Caco-2 (cell line): ENCODE data around the gene AHNAK. TPM values are rescaled to one million over a fixed set of nuclear protein-coding genes. Genes with fewer than 3 reads are reported as not detected.

Experiments used
- BruUV-seq: library from RNA; stranded (reverse); fragments of 400-500 nt; replicated peaks from 2 replicates; lab custom pipeline; 2021; lab: Mats Ljungman, UMichigan
- CTCF ChIA-PET: fragments of 300-600 bp; sonication (Branson Sonifier 250); formaldehyde crosslinking; loops from one replicate; lab custom pipeline; 2022; ENCODE audit warnings: antibody characterized with exemption; lab: Charles Lee
- POLR2A ChIA-PET: fragments of 300-600 bp; sonication (Branson Sonifier 250); formaldehyde crosslinking; loops from one replicate; lab custom pipeline; 2022; ENCODE audit warnings: antibody characterized with exemption; lab: Charles Lee
- DNase-seq, 2 experiments: peaks; one replicate each; pipeline versions ENCODE4 v3.0.0 to v3.0.0-alpha.2; 2020 to 2022
- H3K27me3 ChIP-seq: replicated peaks from 2 replicates; pipeline ENCODE4 v1.6.0; 2011; ENCODE audit warnings: low read length; ENCODE audit not compliant: control insufficient read depth, insufficient read depth
- H3K36me3 ChIP-seq: 2 replicates; pipeline ENCODE4 v1.5.1; 2011; ENCODE audit warnings: low read length; ENCODE audit not compliant: control insufficient read depth, insufficient read depth
- H3K4me1 ChIP-seq: fragments of 250-450 bp; sonication (Bioruptor Pico); 2 replicates; pipeline ENCODE4 v1.5.1; 2020; ENCODE audit warnings: mild to moderate bottlenecking
- H3K4me3 ChIP-seq: 2 replicates; pipeline ENCODE4 v1.5.1; 2011; ENCODE audit warnings: low read depth, mild to moderate bottlenecking, control low read depth, low read length
- H3K9me3 ChIP-seq: fragments of 250-450 bp; sonication (Bioruptor Pico); 2 replicates; pipeline ENCODE4 v1.5.1; 2020; ENCODE audit warnings: mild to moderate bottlenecking, moderate library complexity
- H3K27ac Mint-ChIP-seq: one replicate; pipeline ENCODE4 v1.8.0; 2022; ENCODE audit warnings: mixed read lengths; ENCODE audit not compliant: unreplicated experiment
- H3K27me3 Mint-ChIP-seq: one replicate; pipeline ENCODE4 v1.8.0; 2022; ENCODE audit warnings: mixed read lengths; ENCODE audit not compliant: insufficient read depth, unreplicated experiment
- H3K36me3 Mint-ChIP-seq: one replicate; pipeline ENCODE4 v1.8.0; 2022; ENCODE audit warnings: mild to moderate bottlenecking, mixed read lengths; ENCODE audit not compliant: insufficient read depth, unreplicated experiment
- H3K4me1 Mint-ChIP-seq: one replicate; pipeline ENCODE4 v1.8.0; 2022; ENCODE audit warnings: low read depth, mixed read lengths; ENCODE audit not compliant: unreplicated experiment
- H3K4me3 Mint-ChIP-seq: one replicate; pipeline ENCODE4 v1.8.0; 2022; ENCODE audit warnings: mild to moderate bottlenecking, moderate library complexity, mixed read lengths; ENCODE audit not compliant: unreplicated experiment
- H3K9me3 Mint-ChIP-seq: one replicate; pipeline ENCODE4 v1.8.0; 2022; ENCODE audit warnings: mixed read lengths; ENCODE audit not compliant: unreplicated experiment
- CTCF ChIP-seq, 2 experiments: fragments of 200-600 bp in 1 of 2; IDR thresholded peaks; 1 replicate in 1 of 2; 2 replicates in 1 of 2; pipeline versions ENCODE4 v1.5.1 to v1.8.0; 2011 to 2022; ENCODE audit warnings: antibody characterized with exemption in 1 of 2, control low read depth in 1 of 2, inconsistent platforms in 1 of 2, low read depth in 1 of 2, low read length in 1 of 2, mild to moderate bottlenecking in 1 of 2, moderate library complexity in 1 of 2; ENCODE audit not compliant: insufficient read depth in 1 of 2, severe bottlenecking in 1 of 2, unreplicated experiment in 1 of 2
- intact Hi-C: fragments of 100-400 bp; cut with micrococcal nuclease; formaldehyde crosslinking; loops from one replicate; pipeline ENCODE4 v1.10.0; 2022; ENCODE audit not compliant: unreplicated experiment
- total RNA-seq: library from RNA; stranded (reverse); gene quantifications from 2 replicates; pipeline ENCODE4 v1.2.3, GENCODE V29; 2022

The AHNAK gene
- total RNA-seq, 1 experiment from 2014 or later: 312 TPM

GRCh38 chr11:62466444-62466843, 80.2 kb downstream of the AHNAK start:
- Mint-ChIP-seq H3K27me3 (no peaks in the 10 kb centered on the region), H3K4me1 (peaks cover 39% of the 10 kb centered on the region), H3K9me3 (no peaks in the 10 kb centered on the region), H3K27ac (no peak overlapping the region), H3K36me3 (peaks cover 11% of the 10 kb centered on the region), H3K4me3 (no peak overlapping the region)
- ChIA-PET POLR2A (interaction anchor here (0.7 kb wide), 1 partner anchor 108 kb away, joined by 3 read pairs; no protein-coding TSS in a partner anchor), CTCF (interaction anchor here (0.7 kb wide), 1 partner anchor 108 kb away, joined by 4 read pairs; no protein-coding TSS in a partner anchor)
- TF ChIP-seq CTCF (IDR thresholded peaks at IDR 0.05; ENCODE audit: insufficient read depth in 1 of 2, low read depth in 1 of 2, low read length in 1 of 2, severe bottlenecking in 1 of 2, unreplicated experiment in 1 of 2): no peak
- Histone ChIP-seq H3K27me3 (no peaks in the 10 kb centered on the region), H3K36me3 (no peaks in the 10 kb centered on the region), H3K9me3 (no peaks in the 10 kb centered on the region), H3K4me3 (no peak overlapping the region), H3K4me1 (peaks cover 40% of the 10 kb centered on the region)
- no peak for DNase-seq
- intact Hi-C loops: loop anchor here (5.0 kb wide), 1 partner anchor 39 kb away; no protein-coding TSS in a partner anchor
- BruUV-seq: no TSS peak

GRCh38 chr11:62464655-62465054, 82.0 kb downstream of the AHNAK start:
- POLR2A ChIA-PET: no interaction called here
- Histone ChIP-seq H3K4me3 (no peak overlapping the region), H3K4me1 (peaks cover 43% of the 10 kb centered on the region), H3K27me3 (no peaks in the 10 kb centered on the region), H3K9me3 (no peaks in the 10 kb centered on the region), H3K36me3 (no peaks in the 10 kb centered on the region)
- Mint-ChIP-seq H3K36me3 (peaks cover 11% of the 10 kb centered on the region), H3K4me3 (no peak overlapping the region), H3K9me3 (no peaks in the 10 kb centered on the region), H3K4me1 (peaks cover 38% of the 10 kb centered on the region), H3K27me3 (no peaks in the 10 kb centered on the region), H3K27ac (peak overlapping the region; percentile 31)
- no peak for TF ChIP-seq CTCF (IDR thresholded peaks at IDR 0.05; ENCODE audit: insufficient read depth in 1 of 2, low read depth in 1 of 2, low read length in 1 of 2, severe bottlenecking in 1 of 2, unreplicated experiment in 1 of 2)
- no peak for DNase-seq
- intact Hi-C loops: loop anchor here (5.0 kb wide), 1 partner anchor 37 kb away; no protein-coding TSS in a partner anchor
- BruUV-seq: no TSS peak
- CTCF ChIA-PET: no interaction called here

DNA sequence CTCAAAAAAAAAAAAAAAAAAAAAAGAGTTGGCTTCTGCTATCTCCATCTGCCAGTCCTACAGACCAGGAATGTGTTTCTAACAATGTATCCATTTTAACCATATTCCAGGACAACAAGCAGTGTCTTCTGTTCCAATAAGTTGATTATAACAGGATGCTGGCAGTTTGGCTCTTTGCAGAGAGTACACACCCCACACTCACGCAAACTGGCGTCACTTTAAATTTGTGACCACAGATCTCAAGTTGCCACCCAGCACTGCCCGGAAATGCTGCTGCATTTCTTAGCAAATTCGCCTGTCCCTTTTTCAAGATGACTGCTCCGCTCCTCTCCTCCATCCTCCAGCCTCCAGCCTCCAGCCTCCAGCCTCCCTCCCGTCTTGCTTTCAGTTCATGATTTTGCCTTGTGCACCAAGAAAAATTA, 83.5 kb downstream of the AHNAK start:
- intact Hi-C loops: no loop called here
- CTCF ChIA-PET: no interaction called here
- H3K4me3 Mint-ChIP-seq: no peak overlapping the region
- Histone ChIP-seq H3K9me3 (no peaks in the 10 kb centered on the region), H3K27me3 (no peaks in the 10 kb centered on the region), H3K4me1 (peaks cover 56% of the 10 kb centered on the region), H3K36me3 (no peaks in the 10 kb centered on the region), H3K4me3 (no peak overlapping the region)
- DNase-seq: no peak
- no peaks in the 10 kb centered on the region for H3K27me3 Mint-ChIP-seq
- BruUV-seq: no TSS peak
- TF ChIP-seq CTCF (IDR thresholded peaks at IDR 0.05; ENCODE audit: insufficient read depth in 1 of 2, low read depth in 1 of 2, low read length in 1 of 2, severe bottlenecking in 1 of 2, unreplicated experiment in 1 of 2): no peak
- H3K27ac Mint-ChIP-seq: no peak overlapping the region
- peaks cover 53% of the 10 kb centered on the region for H3K4me1 Mint-ChIP-seq
- H3K9me3 Mint-ChIP-seq: no peaks in the 10 kb centered on the region
- POLR2A ChIA-PET: no interaction called here
- H3K36me3 Mint-ChIP-seq: peaks cover 11% of the 10 kb centered on the region
